ENCODE data around the gene STK32C. TPM values are rescaled to one million over a fixed set of nuclear protein-coding genes. Genes with fewer than 3 reads are reported as not detected.

STK32C gene
- total and polyA plus RNA-seq, 2 donors (not counting 1 experiment from before 2014, with no cell fraction given), result 9.9 to 16.8 TPM

DNA sequence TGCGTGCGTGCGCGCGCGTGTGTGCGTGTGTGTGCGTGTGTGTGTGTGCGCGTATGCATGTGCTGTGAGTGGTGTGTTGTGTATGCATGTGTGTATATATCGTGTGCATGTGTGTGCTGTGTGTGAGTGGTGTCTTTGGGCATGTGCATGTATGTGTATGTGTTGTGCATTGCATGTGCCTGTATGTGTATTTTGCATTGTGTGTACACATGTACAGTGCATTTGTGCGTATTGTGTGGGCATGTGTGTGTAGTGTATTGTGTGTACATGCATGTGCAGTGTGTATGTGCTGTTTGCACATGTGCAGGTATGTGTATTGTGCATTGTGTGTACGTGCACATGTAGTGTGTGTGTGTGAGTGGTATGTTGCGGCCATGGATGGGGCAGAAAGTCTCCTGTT lies 127.0 kb downstream of the STK32C start:
- Mint-ChIP-seq H3K4me1 (peaks cover 11% of the 10 kb centered on the region), H3K27me3 (peaks cover 58% of the 10 kb centered on the region), H3K27ac (no peak overlapping the region), H3K4me3 (no peak overlapping the region), H3K9me3 (ENCODE audit: insufficient read depth) (no peaks in the 10 kb centered on the region)
- Histone ChIP-seq H2AFZ (ENCODE audit: insufficient read depth, low read depth, low read length, poor library complexity, severe bottlenecking) (no peak overlapping the region), H3K9me3 (ENCODE audit: control extremely low read depth in 1 of 3, control insufficient read depth in 2 of 3, insufficient read depth in 1 of 3, low read length in 2 of 3) (peaks cover 0 to 8% (median 0%) of the 10 kb centered on the region in 3 donors), H3K4me3 (ENCODE audit: control extremely low read depth in 1 of 5, extremely low read depth in 1 of 5, insufficient read depth in 1 of 5, low read depth in 2 of 5, low read length in 4 of 5) (no peak overlapping the region), H3K36me3 (replicated peaks in 1 of 2; ENCODE audit: control extremely low read depth in 1 of 2, control insufficient read depth in 1 of 2, extremely low read depth in 1 of 2, insufficient read depth in 2 of 2, low read length in 1 of 2) (no peaks in the 10 kb centered on the region), H3K27ac (ENCODE audit: low read length in 2 of 2) (no peak overlapping the region), H3K27me3 (replicated peaks in 1 of 4; ENCODE audit: control extremely low read depth in 1 of 4, control insufficient read depth in 3 of 4, insufficient read depth in 4 of 4, low read length in 3 of 4) (peaks cover 0 to 59% (median 25%) of the 10 kb centered on the region in 4 experiments), H4K20me1 (ENCODE audit: control insufficient read depth, insufficient read depth, low read length, poor library complexity, severe bottlenecking) (no peaks in the 10 kb centered on the region), H3K9ac (ENCODE audit: low read length) (no peak overlapping the region), H3K4me2 (replicated peaks; ENCODE audit: low read depth, low read length, poor library complexity, severe bottlenecking) (no peak overlapping the region), H3K4me1 (ENCODE audit: control insufficient read depth in 2 of 2, insufficient read depth in 2 of 2, low read length in 2 of 2) (peaks cover 10 to 18% of the 10 kb centered on the region in 2 donors), H3K79me2 (ENCODE audit: control insufficient read depth, insufficient read depth, low read length) (no peaks in the 10 kb centered on the region)
- ChIA-PET CTCF (no interaction called here), POLR2A (no interaction called here)
- DNase-seq (no peak), ATAC-seq (ENCODE audit: low read depth) (no peak)
- intact Hi-C loops (cut with micrococcal nuclease), result no loop called here
- 52% methylated on average over 14 of the region's 14 CpGs for WGBS (ENCODE audit: insufficient coverage)
- TF ChIP-seq EZH2 (IDR thresholded peaks at IDR 0.05; ENCODE audit: borderline replicate concordance, insufficient read depth, low read depth, low read length, poor library complexity, severe bottlenecking), result no peak
- TF ChIP-seq, protein P1, sequence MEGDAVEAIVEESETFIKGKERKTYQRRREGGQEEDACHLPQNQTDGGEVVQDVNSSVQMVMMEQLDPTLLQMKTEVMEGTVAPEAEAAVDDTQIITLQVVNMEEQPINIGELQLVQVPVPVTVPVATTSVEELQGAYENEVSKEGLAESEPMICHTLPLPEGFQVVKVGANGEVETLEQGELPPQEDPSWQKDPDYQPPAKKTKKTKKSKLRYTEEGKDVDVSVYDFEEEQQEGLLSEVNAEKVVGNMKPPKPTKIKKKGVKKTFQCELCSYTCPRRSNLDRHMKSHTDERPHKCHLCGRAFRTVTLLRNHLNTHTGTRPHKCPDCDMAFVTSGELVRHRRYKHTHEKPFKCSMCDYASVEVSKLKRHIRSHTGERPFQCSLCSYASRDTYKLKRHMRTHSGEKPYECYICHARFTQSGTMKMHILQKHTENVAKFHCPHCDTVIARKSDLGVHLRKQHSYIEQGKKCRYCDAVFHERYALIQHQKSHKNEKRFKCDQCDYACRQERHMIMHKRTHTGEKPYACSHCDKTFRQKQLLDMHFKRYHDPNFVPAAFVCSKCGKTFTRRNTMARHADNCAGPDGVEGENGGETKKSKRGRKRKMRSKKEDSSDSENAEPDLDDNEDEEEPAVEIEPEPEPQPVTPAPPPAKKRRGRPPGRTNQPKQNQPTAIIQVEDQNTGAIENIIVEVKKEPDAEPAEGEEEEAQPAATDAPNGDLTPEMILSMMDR (IDR thresholded peaks at IDR 0.05), result no peak

DNA sequence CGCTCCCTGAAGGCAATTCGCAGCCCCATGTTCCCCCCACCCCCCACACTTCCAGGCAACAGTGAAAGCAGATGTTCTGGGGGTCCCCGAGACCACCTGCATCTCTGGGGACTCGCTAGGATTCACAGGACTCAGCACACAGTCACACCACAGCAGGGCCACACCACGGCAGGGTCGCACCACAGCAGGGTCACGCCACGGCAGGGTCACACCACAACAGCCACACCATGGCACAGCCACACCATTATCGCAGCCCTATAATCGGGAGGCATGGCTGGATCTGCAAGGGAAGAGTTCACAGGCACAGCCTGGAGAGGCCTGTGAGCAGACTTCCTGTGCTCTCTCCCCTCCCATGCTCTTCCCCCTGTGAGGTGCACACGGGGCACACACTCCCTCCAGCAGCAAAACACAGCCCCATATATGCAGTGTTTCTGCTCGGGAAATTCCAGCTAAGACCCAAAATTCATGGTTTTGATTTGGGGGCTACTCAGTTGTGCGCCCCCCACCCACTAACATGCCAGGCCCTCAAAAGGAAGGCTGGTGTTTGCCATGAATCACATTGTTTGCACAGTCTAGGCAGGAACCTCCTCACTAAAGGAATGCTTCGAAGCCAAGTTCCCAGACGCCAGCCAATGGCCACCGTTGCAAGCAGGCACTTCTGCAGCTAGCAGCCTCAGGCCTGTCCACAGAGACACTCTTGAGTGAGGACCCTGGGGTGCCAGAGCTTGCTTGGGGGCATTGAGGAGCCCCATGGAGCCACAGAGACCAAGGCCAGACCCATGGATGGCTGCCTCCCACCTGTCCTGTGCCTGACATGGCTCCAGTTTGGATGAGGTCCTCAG lies 128.0 kb downstream of the STK32C start:
- Histone ChIP-seq H3K36me3 (replicated peaks in 1 of 2; ENCODE audit: control extremely low read depth in 1 of 2, control insufficient read depth in 1 of 2, extremely low read depth in 1 of 2, insufficient read depth in 2 of 2, low read length in 1 of 2) (no peaks in the 10 kb centered on the region), H3K27ac (ENCODE audit: low read length in 2 of 2) (no peak overlapping the region), H3K4me3 (ENCODE audit: control extremely low read depth in 1 of 5, extremely low read depth in 1 of 5, insufficient read depth in 1 of 5, low read depth in 2 of 5, low read length in 4 of 5) (no peak overlapping the region), H3K4me1 (ENCODE audit: control insufficient read depth in 2 of 2, insufficient read depth in 2 of 2, low read length in 2 of 2) (peaks cover 11 to 16% of the 10 kb centered on the region in 2 donors), H3K9ac (ENCODE audit: low read length) (no peak overlapping the region), H2AFZ (ENCODE audit: insufficient read depth, low read depth, low read length, poor library complexity, severe bottlenecking) (no peak overlapping the region), H3K79me2 (ENCODE audit: control insufficient read depth, insufficient read depth, low read length) (no peaks in the 10 kb centered on the region), H4K20me1 (ENCODE audit: control insufficient read depth, insufficient read depth, low read length, poor library complexity, severe bottlenecking) (no peaks in the 10 kb centered on the region), H3K27me3 (replicated peaks in 1 of 4; ENCODE audit: control extremely low read depth in 1 of 4, control insufficient read depth in 3 of 4, insufficient read depth in 4 of 4, low read length in 3 of 4) (peaks cover 0 to 49% (median 22%) of the 10 kb centered on the region in 4 experiments), H3K9me3 (ENCODE audit: control extremely low read depth in 1 of 3, control insufficient read depth in 2 of 3, insufficient read depth in 1 of 3, low read length in 2 of 3) (peaks cover 0 to 8% (median 0%) of the 10 kb centered on the region in 3 donors), H3K4me2 (replicated peaks; ENCODE audit: low read depth, low read length, poor library complexity, severe bottlenecking) (no peak overlapping the region)
- TF ChIP-seq, protein P1 (IDR thresholded peaks at IDR 0.05), result no peak
- TF ChIP-seq EZH2 (IDR thresholded peaks at IDR 0.05; ENCODE audit: borderline replicate concordance, insufficient read depth, low read depth, low read length, poor library complexity, severe bottlenecking), result no peak
- no peak overlapping the region for H3K27ac Mint-ChIP-seq
- peaks cover 51% of the 10 kb centered on the region for H3K27me3 Mint-ChIP-seq
- no peak for ATAC-seq (ENCODE audit: low read depth)
- H3K4me3 Mint-ChIP-seq, result no peak overlapping the region
- ChIA-PET POLR2A (no interaction called here), CTCF (no interaction called here)
- no peaks in the 10 kb centered on the region for H3K9me3 Mint-ChIP-seq (ENCODE audit: insufficient read depth)
- DNase-seq, result no peak
- H3K4me1 Mint-ChIP-seq, result peaks cover 9% of the 10 kb centered on the region
- intact Hi-C loops (cut with micrococcal nuclease), result no loop called here
- WGBS (ENCODE audit: insufficient coverage), result 83% methylated on average over 16 of the region's 16 CpGs

Measured in B cell (primary cell).